Stimulated activated CD8-positive, alpha-beta memory T cell treated with anti-CD3 and anti-CD28 coated beads, Interleukin-4, amount 100 ng/mL, for 48 hours (primary cell): ENCODE data around the gene KCNIP4.

Experiments
- DNase-seq: peaks from one replicate; pipeline ENCODE4 v3.0.0-alpha.2; 2020

Gene KCNIP4

DNA sequence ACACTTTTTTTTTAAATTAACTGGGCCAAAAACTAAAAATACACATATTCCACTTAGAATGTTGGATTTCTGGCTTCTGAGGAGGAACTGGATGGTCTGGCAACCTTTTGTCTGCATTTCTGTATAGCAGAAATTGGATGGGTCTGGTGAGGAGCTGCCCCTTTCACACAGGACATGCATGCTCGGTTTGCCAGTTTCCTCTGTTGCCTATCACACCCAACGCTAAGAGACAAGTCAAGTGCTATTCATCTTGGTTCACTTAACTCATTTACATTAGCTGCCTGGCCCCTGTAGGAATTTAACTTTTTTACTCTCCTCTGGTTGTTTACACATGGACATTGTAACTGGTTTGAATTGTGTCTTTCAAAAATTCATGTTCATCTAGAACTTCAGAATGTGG, 1052.6 kb downstream of the KCNIP4 start:
- DNase-seq: no peak

DNA sequence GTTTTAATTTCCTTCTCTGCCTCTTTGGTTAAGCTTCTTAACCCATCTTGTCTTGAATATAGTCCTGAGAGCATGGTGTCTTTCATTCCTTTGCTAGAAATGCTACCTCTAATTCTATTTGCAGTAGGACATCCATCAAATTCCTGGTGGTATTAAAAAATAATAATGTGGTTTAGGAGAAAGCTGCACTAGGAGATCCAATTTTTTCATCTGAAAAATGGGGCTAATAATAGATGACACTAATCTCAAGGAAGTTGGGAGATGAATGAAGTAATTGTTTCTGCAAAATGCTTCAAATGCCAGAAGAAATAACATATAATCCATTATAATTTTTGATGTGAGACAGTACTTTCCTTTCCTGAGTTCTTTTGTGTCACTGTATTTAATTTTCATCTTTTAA, 1053.4 kb downstream of the KCNIP4 start:
- no peak for DNase-seq

DNA sequence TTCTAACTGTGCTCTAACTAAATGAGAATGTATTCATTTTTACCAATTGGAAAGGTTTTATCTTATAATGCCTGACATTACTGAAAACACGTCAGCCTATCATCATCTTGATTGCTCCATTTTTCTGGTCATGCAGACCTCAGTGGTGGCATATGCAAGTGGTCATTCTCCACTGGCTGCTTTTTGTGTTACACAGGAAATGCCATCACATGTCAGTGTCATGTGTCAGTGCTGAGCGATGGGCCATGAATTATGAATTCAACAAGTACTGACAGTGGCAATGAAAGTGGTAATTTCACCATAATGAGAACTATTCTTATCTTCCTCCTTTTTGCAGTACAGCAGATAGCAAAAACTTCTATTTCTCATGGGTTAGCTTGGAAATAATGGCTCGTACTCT, 1057.8 kb downstream of the KCNIP4 start:
- no peak for DNase-seq

DNA sequence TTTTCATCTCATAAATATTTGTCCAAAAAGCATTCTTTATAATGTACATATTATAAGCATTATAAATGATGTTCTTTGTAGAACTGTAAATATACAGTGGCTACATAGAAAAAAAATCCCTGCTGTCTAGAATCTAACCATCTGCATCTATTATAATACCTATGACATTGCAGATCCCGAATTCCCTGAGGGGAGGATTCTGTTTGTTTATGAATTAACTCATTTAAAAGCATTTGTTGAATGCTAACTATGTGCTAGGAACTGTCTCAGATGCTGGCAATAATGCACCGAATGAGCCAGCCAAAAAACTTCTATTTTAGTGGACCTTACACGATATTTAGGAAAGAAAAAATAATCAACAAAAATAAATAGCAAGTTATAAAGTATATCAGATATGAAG, 1058.7 kb downstream of the KCNIP4 start:
- no peak for DNase-seq

DNA sequence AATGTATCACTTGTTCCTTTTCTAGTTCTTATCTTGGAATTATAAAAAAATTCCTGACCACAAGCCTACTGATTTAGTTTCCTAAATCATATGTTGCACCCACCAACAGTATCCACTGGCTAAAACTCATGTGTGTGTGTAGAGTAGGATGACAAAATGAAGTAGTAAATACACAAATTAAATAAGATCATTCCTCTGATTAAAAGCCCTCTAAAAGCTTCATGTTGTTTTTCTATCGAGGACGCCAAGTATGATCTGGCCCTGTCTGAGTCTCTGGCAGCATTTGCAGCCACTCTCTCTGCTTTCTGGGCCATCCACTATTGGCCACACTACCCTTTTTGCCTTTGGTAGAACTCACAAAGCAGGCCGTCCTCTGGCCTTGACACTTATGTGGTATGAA, 1064.9 kb downstream of the KCNIP4 start:
- no peak for DNase-seq

DNA sequence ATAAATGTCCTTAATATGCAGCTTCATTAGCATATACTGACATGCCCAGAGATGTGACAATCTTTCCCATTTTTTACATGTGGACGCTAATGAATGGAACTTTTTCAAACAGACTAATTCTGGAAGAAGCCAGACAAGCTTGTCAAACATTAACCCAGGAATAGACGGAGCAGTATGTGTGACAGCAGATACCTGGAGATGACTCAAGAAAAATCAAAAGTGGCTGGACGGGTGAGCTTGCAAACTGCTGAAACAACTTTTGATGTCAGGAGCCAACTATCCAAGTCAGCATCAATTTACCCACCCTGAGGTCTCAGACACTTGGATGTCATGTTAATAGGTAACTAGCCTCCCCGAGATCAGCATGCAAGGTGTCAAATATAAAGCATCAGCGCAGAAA, 1065.3 kb downstream of the KCNIP4 start:
- DNase-seq: no peak

DNA sequence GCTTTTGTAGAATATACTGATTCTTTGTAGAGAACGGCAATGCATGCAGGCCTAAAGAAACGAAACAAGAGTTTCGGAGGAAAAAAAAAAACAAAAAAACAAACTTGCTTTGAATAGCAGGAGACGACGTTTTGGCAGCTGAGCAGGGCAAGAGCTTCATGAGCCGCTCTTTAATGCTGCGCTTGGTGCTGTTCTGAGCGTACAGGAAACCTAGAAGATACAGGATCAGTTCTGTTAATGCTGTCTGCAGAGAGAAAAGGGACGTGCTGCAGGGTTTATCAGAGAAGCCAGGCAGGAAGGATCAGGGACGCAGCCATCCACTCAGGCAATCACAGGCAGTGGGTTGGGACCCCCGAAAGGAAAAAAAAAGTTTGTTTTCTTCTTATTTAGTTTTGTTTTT, 1066.1 kb downstream of the KCNIP4 start:
- DNase-seq: no peak

DNA sequence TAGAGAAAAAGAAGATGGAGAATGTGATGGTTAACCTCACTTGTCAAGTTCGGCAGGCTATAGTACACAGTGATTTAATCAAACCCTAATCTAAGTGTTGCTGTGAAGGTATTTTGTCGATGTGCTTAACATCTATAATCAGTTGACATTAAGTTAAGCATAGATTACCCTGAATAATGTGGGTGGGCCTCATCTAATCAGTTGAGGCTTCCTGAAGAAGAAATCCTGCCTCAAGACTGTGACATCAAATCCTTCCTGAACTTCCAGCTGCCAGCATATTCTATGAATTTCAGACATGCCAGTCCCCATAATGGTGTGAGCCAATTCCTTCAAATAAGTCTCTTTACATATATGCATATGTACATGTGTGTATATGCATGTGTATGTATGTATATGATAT, 1066.9 kb downstream of the KCNIP4 start:
- no peak for DNase-seq

DNA sequence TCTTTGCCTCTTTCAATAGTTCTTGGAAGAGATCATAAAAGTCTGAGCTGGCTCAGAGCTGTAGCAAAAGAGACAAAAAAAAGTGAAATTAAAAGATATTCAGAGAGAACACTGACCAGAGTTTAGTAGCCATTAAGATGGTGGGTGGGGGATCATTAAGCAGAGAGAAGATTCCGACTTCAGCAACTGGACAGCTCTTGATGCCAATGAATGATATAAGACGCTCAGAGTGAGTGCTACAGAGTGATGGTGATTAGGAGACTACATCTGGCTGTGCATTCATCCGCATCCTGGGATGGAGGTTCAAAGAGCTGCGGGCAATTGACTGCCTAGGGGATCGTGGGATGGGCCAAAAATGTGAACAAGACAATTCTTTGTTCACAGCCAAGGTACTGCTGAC, 1069.8 kb downstream of the KCNIP4 start:
- no peak for DNase-seq

DNA sequence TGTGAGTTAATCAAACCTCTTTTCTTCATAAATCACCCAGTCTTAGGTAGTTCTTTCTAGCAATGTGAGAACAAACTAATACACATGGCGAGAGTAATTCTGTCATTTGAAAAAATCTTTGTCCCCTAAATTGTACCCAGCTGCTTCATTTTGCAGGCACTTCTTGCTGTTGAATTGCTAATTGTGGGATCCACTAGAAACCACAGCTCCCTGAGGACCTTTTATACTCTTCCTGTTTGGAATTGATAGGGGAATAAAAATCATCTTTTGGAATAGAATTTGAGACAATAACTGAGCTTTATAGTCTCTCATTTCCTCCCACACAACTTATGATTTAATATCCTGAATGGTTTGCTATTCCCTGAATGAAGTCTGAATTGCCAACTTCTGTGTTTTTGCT, 1078.1 kb downstream of the KCNIP4 start:
- no peak for DNase-seq

DNA sequence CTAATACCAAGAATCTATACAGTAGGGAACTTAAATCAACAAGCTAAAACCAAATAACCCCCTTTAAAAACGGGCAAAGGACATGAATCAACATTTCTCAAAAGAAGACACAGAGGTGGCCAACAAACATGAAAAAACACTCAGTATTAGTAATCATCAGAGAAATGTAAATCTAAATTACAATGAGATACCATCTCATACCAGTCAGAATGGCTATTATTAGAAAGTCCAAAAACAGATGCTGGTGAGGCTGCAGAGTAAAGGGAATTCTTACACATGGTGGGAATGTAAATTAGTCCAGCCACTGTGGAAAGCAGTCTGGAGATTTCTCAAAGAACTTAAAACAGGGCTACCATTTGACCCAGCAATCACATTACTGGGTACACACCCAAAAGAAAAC, 1080.5 kb downstream of the KCNIP4 start:
- DNase-seq: no peak

DNA sequence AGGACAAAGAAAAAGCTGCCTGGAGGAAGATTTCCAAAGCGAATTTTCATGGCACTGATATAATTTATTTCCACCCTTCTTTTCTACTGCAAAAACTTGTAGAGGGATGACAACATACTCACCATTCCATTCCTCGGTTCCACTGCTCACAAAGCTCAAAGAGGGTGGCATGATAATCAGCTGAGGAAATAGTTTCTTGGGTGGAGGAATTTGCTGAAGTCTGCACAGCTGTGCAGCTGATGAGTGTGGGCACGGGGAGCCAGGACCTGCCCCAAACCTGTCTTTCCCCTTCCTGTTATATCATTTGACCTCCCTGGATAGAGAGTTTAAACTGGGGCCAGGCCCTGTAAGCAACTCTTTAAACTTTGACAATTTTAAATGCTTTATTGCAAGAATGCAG, 1087.7 kb downstream of the KCNIP4 start:
- DNase-seq: no peak

DNA sequence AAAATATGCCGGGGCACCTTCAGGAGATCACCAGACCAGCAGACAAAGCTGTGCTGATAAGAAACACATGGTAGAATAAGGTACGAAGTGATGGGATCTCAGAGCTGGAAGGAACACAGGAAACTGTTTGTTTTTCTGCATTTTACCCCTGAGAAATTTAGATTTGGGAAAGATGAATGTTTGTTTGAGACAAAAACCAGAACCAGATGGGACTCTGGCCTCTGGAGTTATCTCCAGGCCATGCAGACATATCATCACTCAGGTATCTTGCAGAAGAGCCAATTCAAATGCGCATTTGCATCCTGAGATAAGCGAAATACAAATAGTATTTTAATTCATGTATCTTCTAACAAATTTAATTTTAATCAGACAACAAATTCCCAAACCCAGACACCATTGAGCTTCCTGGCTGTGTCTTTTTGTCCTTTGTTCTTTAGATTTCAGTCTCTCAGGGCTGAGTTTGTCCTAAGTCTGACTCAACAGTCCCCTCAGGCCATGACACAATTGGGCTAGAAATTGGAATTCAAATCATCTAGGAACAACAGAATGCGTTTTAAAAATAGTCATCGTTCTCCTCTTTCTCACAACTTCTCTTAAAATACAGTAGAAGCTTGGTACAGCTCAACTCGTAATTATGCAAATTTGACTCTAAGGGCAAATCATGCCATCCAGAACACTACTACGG, 1089.3 kb downstream of the KCNIP4 start:
- no peak for DNase-seq

DNA sequence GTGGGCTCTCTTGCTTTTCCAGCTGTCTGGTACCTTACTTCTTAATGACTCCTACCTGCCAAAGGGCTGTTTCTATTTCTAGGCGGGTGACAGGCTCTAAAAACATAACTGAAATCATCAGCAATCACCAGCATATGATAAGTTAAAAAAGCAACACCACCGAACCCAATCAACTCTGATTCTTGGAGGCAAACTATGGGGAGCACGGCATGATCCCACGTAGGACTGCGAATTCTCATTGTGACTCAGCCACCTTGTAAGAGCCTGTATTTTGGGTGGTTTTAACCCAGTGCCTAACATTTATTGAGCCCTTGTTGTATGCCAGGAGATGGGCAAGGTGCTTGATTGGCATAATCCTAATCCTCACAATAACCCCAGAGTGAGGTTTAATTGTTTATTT, 1091.5 kb downstream of the KCNIP4 start:
- no peak for DNase-seq

DNA sequence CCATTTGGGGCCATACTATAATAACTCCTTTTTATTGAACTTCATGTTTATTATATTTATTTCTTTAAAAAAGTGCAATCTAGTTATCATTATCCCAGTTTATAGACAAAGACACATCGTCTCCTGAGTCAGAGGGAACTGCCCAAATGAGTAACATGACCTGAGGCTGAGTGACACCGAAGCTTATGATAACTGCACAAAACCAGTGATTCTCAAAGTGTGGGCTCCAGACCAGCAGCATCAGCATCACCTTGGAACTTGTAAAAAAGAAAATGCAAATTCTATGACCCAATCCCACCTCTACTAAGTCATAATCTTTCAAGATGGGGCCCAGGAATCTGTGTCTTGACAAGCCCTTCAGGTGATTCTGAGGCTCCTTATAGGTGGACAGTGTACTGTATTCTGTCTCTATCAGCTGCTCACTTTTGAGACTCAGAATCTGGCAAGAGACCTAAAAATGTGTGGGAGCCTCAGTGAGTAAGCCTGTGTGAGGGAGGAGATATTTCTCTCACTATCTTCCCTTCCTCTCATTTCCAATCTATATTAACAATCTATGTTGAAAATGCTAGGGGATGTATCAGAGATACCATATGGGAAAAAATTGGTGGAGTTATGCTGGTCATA, 1101.3 kb downstream of the KCNIP4 start:
- no peak for DNase-seq

DNA sequence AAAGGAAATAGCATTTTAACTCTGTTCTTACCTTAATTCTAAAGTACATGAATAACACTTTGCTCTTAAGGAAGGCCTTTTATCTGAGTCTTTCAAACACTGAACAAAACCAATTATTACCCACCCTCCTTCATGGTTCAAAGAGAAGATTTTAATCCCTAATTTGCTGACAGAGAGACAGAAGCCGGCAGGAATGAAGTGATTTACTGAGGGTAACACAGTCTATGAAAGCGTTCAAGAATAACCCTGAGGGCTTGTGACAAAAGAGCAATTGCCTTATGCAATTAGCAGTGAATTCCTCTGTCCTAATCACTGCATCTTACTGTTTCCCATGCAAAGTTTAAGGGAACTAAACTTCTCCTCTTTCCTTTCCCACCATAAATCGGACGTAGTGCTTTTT, 1104.3 kb downstream of the KCNIP4 start:
- no peak for DNase-seq

DNA sequence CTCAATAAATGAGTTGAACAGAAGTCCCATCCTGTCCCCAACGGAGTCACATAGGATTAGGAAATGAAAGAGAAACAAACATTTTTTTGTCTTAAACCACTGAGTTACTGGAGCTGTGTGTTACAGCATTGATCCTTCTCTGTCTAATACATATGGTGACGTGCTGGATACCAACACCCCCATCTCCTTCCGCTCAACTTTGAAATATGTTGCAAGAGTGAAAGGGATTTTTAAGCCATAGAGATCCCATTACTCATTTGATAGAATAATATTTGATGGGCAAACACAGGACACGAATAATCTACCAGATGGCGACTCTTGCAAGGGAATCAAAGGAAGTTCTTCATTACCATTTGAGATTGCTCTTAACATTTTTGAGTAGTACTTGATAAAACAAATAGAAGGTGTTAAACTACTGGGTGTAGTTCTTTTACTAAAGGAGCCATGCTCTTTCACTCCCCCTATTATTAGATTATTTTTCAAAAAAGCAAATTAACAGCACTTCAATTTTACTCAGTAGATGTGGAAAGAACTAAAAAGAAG, 1107.9 kb downstream of the KCNIP4 start:
- DNase-seq: no peak

DNA sequence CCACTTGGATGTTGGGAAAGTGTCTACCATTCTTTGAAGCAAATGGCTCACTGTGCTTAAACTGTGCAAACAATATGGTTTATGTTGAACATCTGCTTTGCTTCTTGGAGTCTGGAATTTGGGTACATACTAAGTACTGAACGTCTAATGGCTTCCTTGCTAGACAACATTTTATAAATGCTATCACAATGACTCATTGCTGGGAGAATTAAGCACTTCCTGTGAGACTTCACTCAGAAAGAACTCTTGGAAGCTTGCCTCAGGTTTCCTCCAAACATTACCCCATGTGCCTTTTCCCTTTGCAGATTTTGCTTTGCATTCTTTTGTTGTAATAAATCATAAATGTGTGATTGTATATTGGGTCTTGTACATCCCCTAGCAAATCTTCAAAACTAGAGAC, 1108.6 kb downstream of the KCNIP4 start:
- no peak for DNase-seq

DNA sequence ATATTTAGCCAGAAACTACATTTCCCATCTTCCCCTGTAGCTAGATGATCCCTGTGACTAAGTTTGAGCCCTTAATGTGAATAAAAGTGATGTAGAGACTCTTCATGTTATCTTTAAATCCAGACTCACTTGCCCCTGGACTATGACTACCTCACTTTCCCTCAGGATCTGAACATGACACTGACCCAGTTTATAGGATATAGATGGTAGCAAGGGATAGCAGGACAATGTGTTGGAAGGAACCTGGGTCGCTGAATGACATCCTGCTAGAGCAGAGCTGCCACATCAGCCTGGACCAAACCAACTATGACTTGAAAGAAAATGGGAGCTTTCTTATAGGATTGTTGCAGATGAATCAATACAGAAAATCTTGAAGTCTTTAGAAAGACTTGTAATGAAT, 1110.1 kb downstream of the KCNIP4 start:
- no peak for DNase-seq

DNA sequence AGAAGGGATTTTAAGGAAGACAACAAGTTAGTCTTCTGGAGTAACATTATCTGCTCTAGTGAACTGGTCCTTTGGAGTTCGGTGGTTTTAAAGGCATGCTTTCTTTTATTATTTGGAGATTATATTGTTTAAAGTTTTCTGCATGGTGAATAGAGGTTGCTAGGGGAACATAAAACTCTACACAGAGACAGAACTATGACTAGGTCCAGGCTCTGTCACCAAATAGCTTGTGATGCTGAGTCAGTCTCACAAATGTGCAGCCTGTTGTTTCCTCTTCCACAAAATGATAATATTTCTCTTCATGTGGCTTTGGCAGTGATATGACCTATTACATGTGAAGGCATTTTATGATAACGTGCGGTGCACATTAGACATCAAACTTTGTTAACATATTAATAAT, 1115.7 kb downstream of the KCNIP4 start:
- no peak for DNase-seq

DNA sequence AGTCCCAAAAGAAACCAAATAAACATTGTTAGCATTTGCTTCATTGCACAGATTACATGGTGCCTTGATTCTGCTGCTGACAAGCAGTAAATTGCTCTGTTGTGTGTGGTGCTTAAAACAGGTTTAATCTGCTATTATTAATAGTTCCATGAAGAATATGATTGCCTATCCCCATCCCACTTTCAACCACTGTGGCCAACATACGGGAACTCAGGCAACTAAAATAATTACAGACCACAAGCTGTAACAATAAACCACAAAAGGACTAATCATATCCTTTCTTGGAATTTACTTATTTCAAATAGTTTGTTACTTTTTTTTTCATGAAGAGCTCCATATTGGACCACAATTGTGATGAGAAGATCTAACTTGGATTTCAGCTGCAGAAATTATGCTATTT, 1116.8 kb downstream of the KCNIP4 start:
- DNase-seq: no peak

DNA sequence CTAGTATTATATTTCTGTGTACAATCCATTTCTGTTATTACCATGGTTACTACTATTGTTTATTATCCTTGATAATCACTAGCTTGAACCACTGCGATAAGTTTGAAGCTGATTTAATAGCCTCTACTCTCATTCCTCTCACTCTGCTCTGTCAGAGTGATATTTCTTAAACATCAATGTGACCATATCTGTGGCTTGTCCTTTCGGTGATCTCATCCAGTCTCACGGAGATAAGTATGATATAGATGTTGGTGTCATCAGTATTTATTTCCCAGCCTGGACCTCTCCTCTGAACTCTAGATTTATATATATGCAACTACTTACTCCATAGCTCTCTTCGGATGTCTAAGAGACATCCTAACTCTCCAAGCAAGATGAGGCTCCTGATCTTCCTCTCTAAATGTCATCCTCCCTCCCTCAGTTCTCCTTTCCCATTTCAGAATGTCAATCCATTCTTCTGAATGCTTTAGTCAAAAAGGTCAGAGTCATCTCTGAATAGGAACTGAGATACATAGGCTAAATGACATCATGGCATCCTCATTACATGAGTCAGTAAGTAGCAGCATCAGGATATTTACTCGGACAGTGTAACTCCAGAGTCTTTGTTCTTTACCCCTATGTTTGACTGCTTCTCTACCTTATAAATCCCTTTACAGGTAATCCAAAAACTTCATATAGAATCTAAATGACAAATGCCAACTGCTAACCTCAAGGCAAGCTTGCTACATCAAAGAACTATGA, 1118.8 kb downstream of the KCNIP4 start:
- no peak for DNase-seq

DNA sequence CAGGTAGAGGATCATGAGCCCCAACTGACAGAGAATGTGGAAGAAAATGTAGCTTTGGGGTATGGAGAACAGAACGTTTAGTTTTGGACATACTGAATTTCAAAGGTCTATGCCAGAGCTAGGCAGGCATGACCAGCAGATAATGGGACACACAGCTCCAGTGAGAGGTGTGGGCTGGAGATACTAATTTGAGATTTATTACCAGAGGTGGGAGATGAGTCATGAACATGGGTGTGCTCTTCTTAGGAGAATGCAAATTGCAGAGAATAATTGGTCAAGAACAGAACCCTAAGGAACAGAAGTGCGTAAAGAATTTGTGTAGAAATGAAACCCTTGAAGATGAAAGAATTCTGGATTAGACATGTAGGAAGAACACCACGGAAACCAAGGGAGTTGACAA, 1123.1 kb downstream of the KCNIP4 start:
- DNase-seq: no peak

DNA sequence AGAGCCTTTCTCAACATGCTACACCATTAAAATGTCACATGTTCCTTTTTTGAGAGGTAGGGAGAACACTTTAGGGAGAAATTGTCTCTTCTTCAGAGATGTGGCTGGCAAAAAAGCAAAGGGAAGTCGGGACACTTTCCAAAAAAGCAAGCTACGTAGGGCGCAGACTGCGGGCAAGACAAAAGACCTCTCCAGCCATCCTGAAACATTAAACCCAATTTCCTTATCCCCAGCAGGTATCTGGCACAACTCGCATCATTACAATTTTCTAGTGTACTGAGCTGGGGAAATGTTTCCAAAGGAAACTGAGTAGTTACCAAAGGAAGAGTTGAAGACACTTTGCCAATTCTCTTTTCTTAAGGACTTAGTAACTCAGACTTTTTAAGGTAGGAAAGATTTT, 1132.3 kb downstream of the KCNIP4 start:
- no peak for DNase-seq
